GM23338 (cell line): ENCODE results near the gene MPL. TPM values are rescaled to one million over a fixed set of nuclear protein-coding genes. Genes with fewer than 3 reads are reported as not detected.

Experiments used
- ATAC-seq: fragments of 200-7000 bp; cut with Tn5 transposase; 3 replicates; pipeline ENCODE4 v1.9.1; 2020
- DNase-seq: peaks from one replicate; pipeline ENCODE4 v3.0.0-alpha.2; 2015; ENCODE audit warnings: low spot score
- H2AFZ ChIP-seq: fragments of 200-600 bp; sonication (generic); 2 replicates; pipeline ENCODE4 v1.8.0; 2016; ENCODE audit warnings: antibody characterized with exemption, mild to moderate bottlenecking, moderate library complexity
- H3F3A ChIP-seq: fragments of 200-600 bp; sonication (generic); replicated peaks from 2 replicates; pipeline ENCODE4 v1.8.0; 2017; ENCODE audit warnings: antibody characterized with exemption, mixed run types, low read depth
- H3K27ac ChIP-seq: fragments of 200-600 bp; sonication (generic); 2 replicates; pipeline ENCODE4 v1.6.1; 2016; ENCODE audit warnings: low read depth
- H3K27me3 ChIP-seq: fragments of 200-600 bp; sonication (generic); 2 replicates; pipeline ENCODE4 v1.8.0; 2016; ENCODE audit warnings: mild to moderate bottlenecking, mixed run types, moderate library complexity; ENCODE audit not compliant: insufficient read depth
- H3K36me3 ChIP-seq: fragments of 200-600 bp; sonication (generic); 2 replicates; pipeline ENCODE4 v1.8.0; 2016; ENCODE audit warnings: mild to moderate bottlenecking; ENCODE audit not compliant: insufficient read depth
- H3K4me1 ChIP-seq: fragments of 200-600 bp; sonication (generic); 2 replicates; pipeline ENCODE4 v1.8.0; 2016; ENCODE audit warnings: mild to moderate bottlenecking, moderate library complexity; ENCODE audit not compliant: insufficient read depth
- H3K4me2 ChIP-seq: fragments of 200-600 bp; sonication (generic); 2 replicates; pipeline ENCODE4 v1.7.1; 2017; ENCODE audit warnings: mixed run types
- H3K4me3 ChIP-seq: fragments of 200-600 bp; sonication (generic); 2 replicates; pipeline ENCODE4 v1.6.1; 2016; ENCODE audit warnings: mixed run types
- H3K79me2 ChIP-seq: fragments of 200-600 bp; sonication (generic); replicated peaks from 2 replicates; pipeline ENCODE4 v1.8.0; 2017; ENCODE audit warnings: mild to moderate bottlenecking; ENCODE audit not compliant: insufficient read depth
- H3K9me2 ChIP-seq: fragments of 200-600 bp; sonication (generic); 2 replicates; pipeline ENCODE4 v1.8.0; 2017; ENCODE audit not compliant: insufficient read depth
- H4K20me1 ChIP-seq: fragments of 200-600 bp; sonication (generic); replicated peaks from 2 replicates; pipeline ENCODE4 v1.8.0; 2017; ENCODE audit warnings: mild to moderate bottlenecking; ENCODE audit not compliant: insufficient read depth
- H3K27ac Mint-ChIP-seq: 2 replicates; pipeline ENCODE4 v1.8.0; 2020; ENCODE audit warnings: inconsistent platforms, mild to moderate bottlenecking, moderate library complexity, mixed read lengths
- H3K27me3 Mint-ChIP-seq: 3 replicates; pipeline ENCODE4 v1.8.0; 2022; ENCODE audit warnings: low read depth, mild to moderate bottlenecking, moderate library complexity, mixed read lengths, inconsistent platforms; ENCODE audit not compliant: insufficient read depth, poor library complexity
- H3K36me3 Mint-ChIP-seq: 3 replicates; pipeline ENCODE4 v1.8.0; 2021; ENCODE audit warnings: low read depth, mild to moderate bottlenecking, inconsistent platforms, moderate library complexity, mixed read lengths
- H3K4me1 Mint-ChIP-seq: 3 replicates; pipeline ENCODE4 v1.8.0; 2020; ENCODE audit warnings: mild to moderate bottlenecking, inconsistent platforms, mixed read lengths
- H3K4me3 Mint-ChIP-seq: 3 replicates; pipeline ENCODE4 v1.8.0; 2021; ENCODE audit warnings: moderate library complexity, mild to moderate bottlenecking, inconsistent platforms, mixed read lengths
- H3K9me3 Mint-ChIP-seq: 3 replicates; pipeline ENCODE4 v1.8.0; 2020; ENCODE audit warnings: moderate library complexity, mild to moderate bottlenecking, inconsistent platforms, mixed read lengths
- CREB1 ChIP-seq: fragments of 250-450 bp; sonication (Bioruptor Pico); IDR thresholded peaks from 2 replicates; pipeline ENCODE4 v1.5.0; 2020; ENCODE audit warnings: low read depth, mild to moderate bottlenecking, moderate library complexity
- CTCF ChIP-seq, 2 experiments: fragments of 200-600 bp in 1 of 2; sonication (generic) in 1 of 2; conservative IDR thresholded peaks; 2 replicates each; pipeline versions ENCODE4 v1.5.1 to v1.6.1; 2016 to 2017; ENCODE audit warnings: antibody characterized with exemption in 2 of 2, low read depth in 2 of 2, mild to moderate bottlenecking in 2 of 2, moderate library complexity in 1 of 2
- ETS1 ChIP-seq: IDR thresholded peaks from 2 replicates; pipeline ENCODE4 v1.6.1; 2016; ENCODE audit warnings: antibody characterized with exemption
- EZH2 ChIP-seq: fragments of 200-600 bp; sonication (generic); IDR thresholded peaks from one replicate; pipeline ENCODE4 v1.8.0; 2017; ENCODE audit warnings: antibody characterized with exemption, mild to moderate bottlenecking, low read depth; ENCODE audit not compliant: unreplicated experiment
- EZH2phosphoT487 ChIP-seq: fragments of 200-600 bp; sonication (generic); IDR thresholded peaks from one replicate; pipeline ENCODE4 v1.8.1; 2018; ENCODE audit warnings: antibody characterized with exemption; ENCODE audit not compliant: unreplicated experiment
- NANOG ChIP-seq: IDR thresholded peaks from 2 replicates; pipeline ENCODE4 v1.6.1; 2016; ENCODE audit warnings: antibody characterized with exemption, borderline replicate concordance
- POLR2AphosphoS5 ChIP-seq: IDR thresholded peaks from 2 replicates; pipeline ENCODE4 v1.6.1; 2016; ENCODE audit warnings: antibody characterized with exemption, low read depth
- REST ChIP-seq: IDR thresholded peaks from one replicate; pipeline ENCODE4 v1.6.1; 2018; ENCODE audit warnings: antibody characterized with exemption; ENCODE audit not compliant: unreplicated experiment
- STAT1 ChIP-seq: IDR thresholded peaks from one replicate; pipeline ENCODE4 v1.6.1; 2016; ENCODE audit warnings: antibody characterized with exemption; ENCODE audit not compliant: unreplicated experiment
- ZNF114 ChIP-seq: fragments of 250-450 bp; sonication (Bioruptor Pico); IDR thresholded peaks from 2 replicates; pipeline ENCODE4 v1.5.0; 2020; ENCODE audit warnings: mild to moderate bottlenecking, moderate library complexity
- ZNF331 ChIP-seq: fragments of 250-450 bp; sonication (Bioruptor Pico); IDR thresholded peaks from 2 replicates; pipeline ENCODE4 v1.5.0; 2020; ENCODE audit warnings: low read depth, mild to moderate bottlenecking, moderate library complexity
- polyA plus RNA-seq: library from polyadenylated mRNA; unstranded; fragments of >200 nt; fragmentation: Nextera tagmentation; extraction: Ambion mirVana; gene quantifications from 2 replicates; pipeline ENCODE4 v1.2.1, GENCODE V29; 2016
- total RNA-seq: library from RNA; depleted of rRNA; stranded (reverse); fragments of >200 nt; shearing (Covaris generic); gene quantifications from 2 replicates; pipeline ENCODE4 v1.2.3, GENCODE V29; 2014

The MPL gene
- total and polyA plus RNA-seq, 2 experiments from 2014 or later, result not detected

GRCh38 chr1:43358121-43358745 is 20.6 kb downstream of the MPL start:
- TF ChIP-seq ZNF331 (CRISPR knock-in tag) (no peak), CTCF (conservative IDR thresholded peaks at IDR 0.05; ENCODE audit: low read depth in 2 of 2) (peak; percentile 66 to 76), POLR2AphosphoS5 (peak; percentile 76)
- H3F3A ChIP-seq, result peaks cover 24% of the 10 kb centered on the region
- peak overlapping the region; percentile 88 for H2AFZ ChIP-seq
- H3K4me1 ChIP-seq, result peaks cover 19% of the 10 kb centered on the region
- H4K20me1 ChIP-seq, result peaks cover 30% of the 10 kb centered on the region
- peaks cover 31% of the 10 kb centered on the region for H3K36me3 ChIP-seq
- peak; percentile 68 for ATAC-seq
- peak overlapping the region; percentile 99 for H3K27ac ChIP-seq
- peak overlapping the region; percentile 90 for H3K4me2 ChIP-seq
- peak; percentile 82 for DNase-seq
- no peaks in the 10 kb centered on the region for H3K27me3 ChIP-seq
- peaks cover 44% of the 10 kb centered on the region for H3K36me3 Mint-ChIP-seq
- no peaks in the 10 kb centered on the region; the same call in 2 of the 3 replicates for H3K9me3 Mint-ChIP-seq
- H3K4me1 Mint-ChIP-seq, result peaks cover 27% of the 10 kb centered on the region
- H3K79me2 ChIP-seq, result peaks cover 37% of the 10 kb centered on the region
- H3K9me2 ChIP-seq, result no peaks in the 10 kb centered on the region
- peak overlapping the region; percentile 95 for H3K4me3 Mint-ChIP-seq
- peaks cover 22% of the 10 kb centered on the region for H3K27me3 Mint-ChIP-seq
- H3K4me3 ChIP-seq, result peak overlapping the region; percentile 91
- H3K27ac Mint-ChIP-seq, result peak overlapping the region; percentile 99

GRCh38 chr1:43358746-43359693 is 21.4 kb downstream of the MPL start, which contains the start of gene CDC20:
Gene CDC20 (plus strand): TSS chr1:43358981. CDS start chr1:43359216, 235 bp downstream.
- peak within 1 kb of the TSS; percentile 92 for H3K4me2 ChIP-seq
- Mint-ChIP-seq H3K9me3 (no peaks in the 10 kb centered on the region; the same call in 2 of the 3 replicates), H3K4me1 (peaks cover 27% of the 10 kb centered on the region), H3K27ac (peak within 1 kb of the TSS; percentile 99), H3K27me3 (peaks cover 22% of the 10 kb centered on the region), H3K4me3 (peak within 1 kb of the TSS; percentile 95), H3K36me3 (peaks cover 50% of the 10 kb centered on the region)
- ATAC-seq (peak; percentile 93), DNase-seq (peak; percentile 100)
- H3K4me1 ChIP-seq, result peaks cover 19% of the 10 kb centered on the region
- H3K27ac ChIP-seq, result peak within 1 kb of the TSS; percentile 99
- peaks cover 31% of the 10 kb centered on the region for H3K36me3 ChIP-seq
- peak within 1 kb of the TSS; percentile 91 for H3K4me3 ChIP-seq
- peaks cover 37% of the 10 kb centered on the region for H3K79me2 ChIP-seq
- no peaks in the 10 kb centered on the region for H3K9me2 ChIP-seq
- TF ChIP-seq REST (no peak), CREB1 (no peak), EZH2phosphoT487 (no peak), NANOG (no peak), EZH2 (no peak), STAT1 (no peak), ZNF114 (CRISPR knock-in tag) (no peak), ZNF331 (CRISPR knock-in tag) (no peak), ETS1 (peak; percentile 32; the same call in 1 of the 2 replicates), POLR2AphosphoS5 (peak; percentile 98)
- H3F3A ChIP-seq, result peaks cover 30% of the 10 kb centered on the region
- H2AFZ ChIP-seq, result peak within 1 kb of the TSS; percentile 88
- peaks cover 30% of the 10 kb centered on the region for H4K20me1 ChIP-seq
- H3K27me3 ChIP-seq, result no peaks in the 10 kb centered on the region
